ENCODE data around the gene TENT4B.
"Not testable (repeated sequence)": the region's sequence is repeated elsewhere in the genome, so short reads cannot be mapped to it uniquely, and the experiment has no call there.

TENT4B gene

GRCh38 chr16:50154420-50154950 is 1.4 kb downstream of the TENT4B start:
- no peak for DNase-seq (ENCODE audit: low read depth)

DNA sequence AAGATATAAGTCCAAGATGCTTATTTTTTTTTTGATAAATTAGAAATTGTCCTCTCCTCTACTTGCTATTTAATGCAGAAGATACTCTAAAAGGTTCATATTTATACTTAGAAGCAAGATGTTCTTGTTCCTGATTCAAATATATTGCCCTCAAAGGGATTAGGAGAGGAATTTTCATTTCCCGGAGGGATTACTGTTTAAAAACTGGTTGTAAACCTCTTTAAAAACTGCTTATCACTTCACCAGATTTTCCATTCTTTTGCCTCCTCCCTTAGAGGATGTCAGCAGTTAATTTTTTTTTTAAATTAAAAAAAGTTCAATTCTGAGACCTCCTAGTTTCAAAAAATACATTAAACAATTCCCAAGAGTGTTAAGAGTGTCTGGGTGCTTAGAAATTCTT is 2.8 kb downstream of the TENT4B start:
- no peak for DNase-seq (ENCODE audit: low read depth)

DNA sequence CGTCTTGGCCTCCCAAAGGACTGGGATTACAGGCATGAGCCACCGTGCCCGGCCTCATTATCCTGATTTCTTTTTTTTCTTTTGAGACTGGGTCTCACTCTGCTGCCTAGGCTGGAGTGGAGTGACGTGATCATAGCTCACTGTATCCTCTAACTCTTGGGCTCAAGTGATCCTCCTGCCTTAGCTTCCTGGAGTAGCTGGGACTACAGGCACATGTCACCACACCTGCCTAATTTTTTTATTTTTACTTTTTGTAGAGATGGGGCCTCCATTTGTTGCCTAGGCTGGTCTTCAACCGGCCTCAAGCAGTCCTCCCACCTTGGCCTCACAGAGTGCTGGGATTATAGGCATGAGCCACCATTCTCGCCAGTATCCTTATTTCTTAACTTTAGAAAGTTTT is 3.5 kb downstream of the TENT4B start:
- no peak for DNase-seq (ENCODE audit: low read depth)

GRCh38 chr16:50160495-50161164 is 7.5 kb downstream of the TENT4B start:
- no peak for DNase-seq (ENCODE audit: low read depth)

- no peak for DNase-seq (ENCODE audit: low read depth)
Measured at GRCh38 chr16:50161950-50162349, 8.8 kb downstream of the TENT4B start.

DNA sequence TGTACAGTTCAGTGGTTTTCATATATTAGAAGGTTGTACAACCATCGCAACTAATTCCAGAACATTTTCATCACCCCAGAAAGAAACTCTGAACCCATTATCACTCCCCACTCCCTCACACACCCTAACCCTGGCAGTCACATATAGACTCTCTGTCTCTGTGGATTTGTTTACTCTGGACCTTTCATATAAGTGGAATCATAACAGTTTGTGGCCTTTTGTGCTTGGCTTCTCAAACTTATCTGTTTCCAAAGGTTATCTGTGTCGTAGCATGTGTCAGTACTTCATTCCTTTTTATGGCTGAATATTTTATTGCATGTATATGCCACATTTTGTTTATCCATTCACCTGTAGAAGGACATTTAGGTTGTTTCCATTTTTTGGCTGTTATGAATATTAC is 12.4 kb downstream of the TENT4B start:
- no peak for DNase-seq (ENCODE audit: low read depth)

GRCh38 chr16:50166511-50167500 is 13.7 kb downstream of the TENT4B start:
- DNase-seq (ENCODE audit: low read depth): no peak

GRCh38 chr16:50167556-50167955 is 14.4 kb downstream of the TENT4B start:
- no peak for DNase-seq (ENCODE audit: low read depth)

- DNase-seq (ENCODE audit: low read depth): no peak
Measured at GRCh38 chr16:50169555-50170096, 16.5 kb downstream of the TENT4B start.

DNA sequence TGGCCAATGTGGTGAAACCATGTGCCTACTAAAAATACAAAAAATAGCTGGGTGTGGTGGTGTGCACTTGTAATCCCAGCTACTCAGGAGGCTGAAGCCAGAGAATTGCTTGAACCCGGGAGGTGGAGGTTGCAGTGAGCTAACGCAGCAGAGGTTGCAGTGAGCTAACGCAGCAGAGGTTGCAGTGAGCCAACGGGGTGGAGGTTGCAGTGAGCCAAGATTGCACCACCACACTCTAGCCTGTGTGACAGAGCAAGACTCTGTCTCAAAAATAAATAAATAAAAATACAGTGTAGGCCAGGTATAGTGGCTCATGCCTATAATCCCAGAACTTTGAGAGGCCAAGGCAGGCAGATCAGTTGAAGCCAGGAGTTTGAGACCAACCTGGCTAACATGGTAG is 18.7 kb downstream of the TENT4B start:
- not testable (repeated sequence) for DNase-seq (ENCODE audit: low read depth)

- no peak for DNase-seq (ENCODE audit: low read depth)
Measured at GRCh38 chr16:50172195-50172922, 19.3 kb downstream of the TENT4B start.

DNA sequence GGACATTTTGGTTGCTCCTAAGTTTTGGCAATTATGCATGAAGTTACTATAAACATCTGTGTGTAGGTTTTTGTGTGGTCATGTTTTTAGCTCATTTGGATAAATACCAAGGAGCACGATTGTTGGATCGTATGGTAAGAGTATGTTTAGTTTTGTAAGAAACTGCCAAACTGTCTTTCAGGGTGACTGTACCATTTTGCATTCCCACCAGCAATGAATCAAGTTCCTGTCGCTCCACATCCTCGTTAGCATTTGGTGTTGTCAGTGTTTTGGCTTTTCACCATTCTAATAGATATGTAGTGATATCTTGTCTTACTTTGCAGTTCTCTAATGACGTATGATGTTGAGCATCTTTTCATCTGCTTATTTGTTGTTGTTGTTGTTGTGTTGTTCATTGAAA is 20.2 kb downstream of the TENT4B start:
- DNase-seq (ENCODE audit: low read depth): no peak

- no peak for DNase-seq (ENCODE audit: low read depth)
Measured at GRCh38 chr16:50178491-50178941, 25.4 kb downstream of the TENT4B start.

DNA sequence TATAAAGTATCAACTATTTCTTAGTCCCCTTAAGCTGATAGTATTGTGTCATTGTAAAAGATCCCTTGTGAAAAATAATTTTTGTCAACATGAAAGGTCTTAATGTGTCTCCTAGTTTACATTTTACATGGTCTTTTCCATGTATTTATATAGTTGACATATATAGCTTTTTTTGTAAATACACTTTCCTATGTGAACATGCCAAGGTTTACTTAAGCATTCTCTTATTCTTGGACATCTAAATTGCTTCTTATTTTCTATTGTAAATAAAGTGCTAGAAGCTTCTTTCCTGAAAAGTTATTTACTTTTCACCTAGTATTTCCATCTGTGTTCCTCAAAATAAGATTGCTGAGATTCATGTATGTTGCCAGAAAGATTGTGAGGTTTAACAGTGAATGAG is 29.3 kb downstream of the TENT4B start:
- no peak for DNase-seq (ENCODE audit: low read depth)

DNA sequence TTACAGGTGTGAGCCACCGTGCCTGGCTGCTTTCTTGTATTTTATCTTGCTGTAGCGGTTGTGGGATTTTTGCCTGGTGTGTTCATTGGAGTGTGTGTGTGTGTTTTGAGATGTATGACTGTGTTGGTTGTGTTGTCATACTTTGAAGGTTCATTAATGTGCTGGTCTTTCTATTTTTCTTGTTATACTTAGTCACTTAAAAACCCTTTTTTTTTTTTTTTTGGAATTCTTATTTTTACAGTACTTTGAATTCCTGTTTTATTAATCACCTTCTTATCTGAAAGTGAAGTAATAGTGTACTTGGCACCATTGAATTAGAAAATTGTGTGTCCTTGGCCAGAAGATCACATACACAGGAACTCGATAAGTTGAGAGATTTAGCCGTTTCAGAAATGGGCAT is 30.2 kb downstream of the TENT4B start:
- DNase-seq (ENCODE audit: low read depth): no peak

- DNase-seq (ENCODE audit: low read depth): no peak
Measured at GRCh38 chr16:50185005-50185505, 31.9 kb downstream of the TENT4B start.

DNA sequence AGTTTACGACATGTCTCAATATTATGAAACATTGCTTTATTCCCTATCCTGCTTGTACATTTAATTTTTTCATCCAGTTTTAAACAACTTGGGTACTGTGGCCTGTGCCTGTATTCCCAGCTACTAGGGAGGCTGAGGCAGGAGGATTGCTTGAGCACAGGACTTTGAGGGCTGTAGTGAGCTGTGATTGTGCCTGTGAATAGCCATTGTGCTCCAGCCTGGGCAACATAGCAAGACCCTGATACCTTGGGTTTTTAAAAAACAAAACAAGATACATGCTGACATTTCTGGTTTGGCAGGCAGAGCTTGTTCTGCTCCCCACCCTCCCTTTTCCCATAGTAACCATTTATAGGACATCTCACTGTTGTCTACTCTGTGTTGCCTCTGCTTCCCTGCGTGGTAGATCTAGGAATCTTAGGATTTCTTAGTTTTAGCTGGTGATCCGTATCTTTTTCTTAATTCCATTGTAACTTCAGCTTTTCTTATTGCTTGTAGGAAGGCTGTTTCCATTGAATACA is 35.6 kb downstream of the TENT4B start:
- no peak for DNase-seq (ENCODE audit: low read depth)

- no peak for DNase-seq (ENCODE audit: low read depth)
Measured at GRCh38 chr16:50190292-50190691, 37.2 kb downstream of the TENT4B start.

DNA sequence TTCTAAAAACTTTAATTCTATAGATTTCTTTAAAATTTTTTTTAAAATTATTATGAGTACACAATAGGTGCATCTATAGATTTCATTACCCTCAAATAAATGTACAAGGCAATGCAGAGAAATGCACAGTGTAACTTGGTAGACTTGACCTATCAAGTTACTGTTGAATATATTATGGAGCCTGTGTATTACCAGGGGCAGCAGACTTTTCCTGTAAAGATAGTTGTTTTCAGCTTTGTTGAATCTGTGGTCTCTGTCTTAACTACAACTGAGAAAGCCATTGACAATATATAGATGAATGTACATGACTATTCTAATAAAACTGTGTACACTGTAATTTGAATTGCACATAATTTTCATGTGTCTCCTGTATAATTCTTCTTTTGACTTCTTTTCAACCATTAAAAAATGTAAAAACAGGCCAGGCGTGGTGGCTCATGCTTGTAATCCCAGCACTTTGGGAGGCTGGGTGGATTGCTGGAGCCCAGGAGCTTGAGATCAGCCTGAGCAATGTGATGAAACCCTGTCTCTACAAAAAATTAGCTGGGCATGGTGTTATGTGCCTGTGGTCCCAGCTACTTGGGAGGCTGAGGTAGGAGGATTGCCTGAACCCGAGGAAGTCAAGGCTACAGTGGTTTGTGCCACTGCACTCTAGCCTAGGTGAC is 39.4 kb downstream of the TENT4B start:
- DNase-seq (ENCODE audit: low read depth): no peak

- no peak for DNase-seq (ENCODE audit: low read depth)
Measured at GRCh38 chr16:50193594-50193993, 40.5 kb downstream of the TENT4B start.

DNA sequence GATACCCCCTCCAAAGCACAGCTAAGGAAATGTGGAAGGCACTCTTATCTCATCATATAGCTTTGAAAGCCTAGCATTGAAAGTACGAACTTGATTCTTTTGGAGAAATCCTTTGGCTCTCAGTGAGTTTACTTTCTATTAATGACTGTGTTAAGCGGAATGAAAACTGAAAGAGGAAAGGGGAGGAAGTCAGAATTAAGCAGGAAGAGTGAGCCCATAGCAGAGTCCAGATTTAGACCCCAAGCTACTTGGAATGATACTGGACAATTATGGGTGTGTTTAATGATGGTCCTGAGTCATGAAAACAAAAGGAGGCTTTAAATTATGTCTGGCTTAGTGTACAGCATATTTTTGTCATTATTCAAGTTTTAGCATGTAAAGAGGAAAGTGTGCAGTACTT is 42.2 kb downstream of the TENT4B start:
- peak; percentile 56 for DNase-seq (ENCODE audit: low read depth)
